H1 (cell line): ENCODE results near the gene CCDC110. TPM values are rescaled to one million over a fixed set of nuclear protein-coding genes. Genes with fewer than 3 reads are reported as not detected.

Source experiments
- CTCF ChIA-PET: fragments of 300-600 bp; sonication (Branson Sonifier 250); formaldehyde crosslinking; loops from one replicate; lab custom pipeline; 2021; ENCODE audit not compliant: partially characterized antibody; lab: Charles Lee
- POLR2A ChIA-PET: fragments of 300-600 bp; sonication (Branson Sonifier 250); formaldehyde crosslinking; loops from one replicate; lab custom pipeline; 2021; ENCODE audit warnings: inconsistent platforms; ENCODE audit not compliant: partially characterized antibody; lab: Charles Lee
- DNase-seq, 2 experiments: peaks; one replicate each; pipeline versions ENCODE4 v3.0.0 to v3.0.0-alpha.2; 2010 to 2022; ENCODE audit warnings: low spot score in 2 of 2, low read depth in 1 of 2, mixed read lengths in 1 of 2
- FAIRE-seq: peaks from 2 replicates; lab custom pipeline; 2011; peaks lifted over from hg19 to GRCh38; lab: Jason Lieb, UNC
- H2AFZ ChIP-seq: 2 replicates; pipeline ENCODE4 v1.8.1; 2012; ENCODE audit warnings: low read length, inconsistent platforms
- H2AK5ac ChIP-seq: 2 replicates; pipeline ENCODE4 v1.6.1; 2013; ENCODE audit warnings: low read depth, low read length
- H2BK120ac ChIP-seq: replicated peaks from 2 replicates; pipeline ENCODE3; 2013; ENCODE audit warnings: low read depth, low read length, inconsistent platforms
- H2BK12ac ChIP-seq: 2 replicates; pipeline ENCODE4 v1.6.1; 2013; ENCODE audit warnings: low read depth, low read length
- H2BK15ac ChIP-seq: 2 replicates; pipeline ENCODE4 v1.6.1; 2013; ENCODE audit warnings: low read length
- H2BK20ac ChIP-seq: 2 replicates; pipeline ENCODE4 v1.6.1; 2013; ENCODE audit warnings: low read length
- H2BK5ac ChIP-seq: 2 replicates; pipeline ENCODE4 v1.6.1; 2013; ENCODE audit warnings: low read depth, low read length
- H3K14ac ChIP-seq: 2 replicates; pipeline ENCODE4 v1.6.1; 2013; ENCODE audit warnings: inconsistent platforms; ENCODE audit not compliant: insufficient read length
- H3K18ac ChIP-seq: 2 replicates; pipeline ENCODE4 v1.6.1; 2013; ENCODE audit warnings: low read length; ENCODE audit errors: extremely low read depth
- H3K23ac ChIP-seq: 2 replicates; pipeline ENCODE4 v1.6.1; 2013; ENCODE audit warnings: inconsistent platforms; ENCODE audit not compliant: insufficient read length
- H3K23me2 ChIP-seq: 2 replicates; pipeline ENCODE4 v1.6.1; 2013; ENCODE audit warnings: low read depth, low read length
- H3K27ac ChIP-seq: 2 replicates; pipeline ENCODE4 v1.6.1; 2011; ENCODE audit warnings: low read depth, low read length, inconsistent platforms
- H3K27me3 ChIP-seq, 4 experiments: replicated peaks in 1 of 4; 1 replicate in 1 of 4; 2 replicates in 3 of 4; pipeline versions ENCODE4 v1.6.1 to v1.8.1; 2011 to 2013; ENCODE audit warnings: low read length in 3 of 4, mild to moderate bottlenecking in 3 of 4, inconsistent platforms in 2 of 4, mixed read lengths in 2 of 4, moderate library complexity in 1 of 4; ENCODE audit not compliant: control insufficient read depth in 3 of 4, insufficient read depth in 3 of 4; ENCODE audit errors: extremely low read depth in 1 of 4
- H3K36me3 ChIP-seq, 4 experiments: 2 replicates each; pipeline versions ENCODE4 v1.6.1 to v1.8.1; 2011 to 2013; ENCODE audit warnings: mild to moderate bottlenecking in 4 of 4, low read length in 3 of 4, moderate library complexity in 2 of 4, control low read depth in 1 of 4, inconsistent platforms in 1 of 4; ENCODE audit not compliant: insufficient read depth in 4 of 4, control insufficient read depth in 2 of 4
- H3K4ac ChIP-seq: replicated peaks from 2 replicates; pipeline ENCODE3; 2013; ENCODE audit warnings: low read length, low read depth, mixed read lengths, inconsistent platforms; ENCODE audit not compliant: insufficient read length
- H3K4me1 ChIP-seq, 4 experiments: replicated peaks in 1 of 4; 1 replicate in 1 of 4; 2 replicates in 3 of 4; pipeline versions ENCODE4 v1.6.1 to v1.8.1; 2011 to 2013; ENCODE audit warnings: low read length in 3 of 4, inconsistent platforms in 2 of 4, mixed read lengths in 1 of 4; ENCODE audit not compliant: insufficient read depth in 4 of 4, control insufficient read depth in 3 of 4
- H3K4me2 ChIP-seq, 2 experiments: 2 replicates each; pipeline versions ENCODE4 v1.6.1 to v1.8.1; 2011 to 2013; ENCODE audit warnings: low read depth in 2 of 2, low read length in 2 of 2, control low read depth in 1 of 2, inconsistent platforms in 1 of 2, mild to moderate bottlenecking in 1 of 2; ENCODE audit not compliant: insufficient read depth in 1 of 2
- H3K4me3 ChIP-seq, 4 experiments: fragments of 200-600, 300-600 bp in 1 of 4; sonication (generic), shearing (Covaris generic), sonication (Bioruptor Twin) in 1 of 4; 2 replicates each; pipeline versions ENCODE4 v1.5.1 to v1.8.1; 2011 to 2016; ENCODE audit warnings: low read length in 4 of 4, low read depth in 3 of 4, control low read depth in 2 of 4, inconsistent platforms in 2 of 4, mild to moderate bottlenecking in 2 of 4, mixed read lengths in 1 of 4, moderate library complexity in 1 of 4; ENCODE audit not compliant: insufficient read depth in 2 of 4; ENCODE audit errors: extremely low read depth in 1 of 4
- H3K56ac ChIP-seq: replicated peaks from 2 replicates; pipeline ENCODE3; 2013; ENCODE audit warnings: low read depth, mild to moderate bottlenecking, mixed read lengths, low read length, inconsistent platforms; ENCODE audit not compliant: insufficient read length
- H3K79me1 ChIP-seq: 2 replicates; pipeline ENCODE4 v1.6.1; 2013; ENCODE audit warnings: low read depth, low read length, control low read depth
- H3K79me2 ChIP-seq, 2 experiments: 2 replicates each; pipeline versions ENCODE4 v1.6.1 to v1.8.1; 2012 to 2013; ENCODE audit warnings: low read length in 2 of 2, mild to moderate bottlenecking in 2 of 2, inconsistent platforms in 1 of 2; ENCODE audit not compliant: insufficient read depth in 2 of 2, control insufficient read depth in 1 of 2
- H3K9ac ChIP-seq, 4 experiments: replicated peaks in 1 of 4; 1 replicate in 1 of 4; 2 replicates in 3 of 4; pipeline versions ENCODE4 v1.6.1 to v1.8.1; 2011 to 2013; ENCODE audit warnings: low read depth in 3 of 4, low read length in 3 of 4, control low read depth in 2 of 4, mild to moderate bottlenecking in 2 of 4, moderate library complexity in 2 of 4, inconsistent platforms in 1 of 4; ENCODE audit errors: extremely low read depth in 1 of 4
- H3K9me3 ChIP-seq, 2 experiments: 2 replicates each; pipeline versions ENCODE4 v1.6.1 to v1.8.1; 2012 to 2013; ENCODE audit warnings: mild to moderate bottlenecking in 2 of 2, moderate library complexity in 2 of 2, control low read depth in 1 of 2, inconsistent platforms in 1 of 2, low read depth in 1 of 2, low read length in 1 of 2, mixed read lengths in 1 of 2; ENCODE audit not compliant: insufficient read depth in 2 of 2
- H4K20me1 ChIP-seq, 2 experiments: replicated peaks in 1 of 2; 2 replicates each; pipeline versions ENCODE3 to v1.8.1; 2011 to 2013; ENCODE audit warnings: inconsistent platforms in 2 of 2, low read length in 2 of 2, mild to moderate bottlenecking in 1 of 2; ENCODE audit not compliant: insufficient read depth in 2 of 2, control insufficient read depth in 1 of 2
- H4K5ac ChIP-seq: 2 replicates; pipeline ENCODE4 v1.6.1; 2013; ENCODE audit warnings: low read length, low read depth, mixed read lengths, inconsistent platforms; ENCODE audit not compliant: insufficient read length
- H4K8ac ChIP-seq: 2 replicates; pipeline ENCODE4 v1.8.0; 2013; ENCODE audit warnings: mild to moderate bottlenecking, moderate library complexity, low read length, inconsistent platforms; ENCODE audit not compliant: insufficient read depth; ENCODE audit errors: extremely low read depth
- H4K91ac ChIP-seq: replicated peaks from 2 replicates; pipeline ENCODE3; 2013; ENCODE audit warnings: low read length, mixed read lengths, inconsistent platforms; ENCODE audit not compliant: insufficient read length
- CEBPB ChIP-seq: IDR thresholded peaks from 2 replicates; pipeline ENCODE4 v1.6.1; 2012; ENCODE audit warnings: low read depth, low read length
- CHD1 ChIP-seq: IDR thresholded peaks from 2 replicates; pipeline ENCODE4 v1.6.1; 2012; ENCODE audit warnings: low read depth, low read length, improper control_type of control experiment
- CREB1 ChIP-seq: IDR thresholded peaks from 2 replicates; pipeline ENCODE4 v1.6.1; 2012; ENCODE audit warnings: inconsistent platforms
- MAFK ChIP-seq: IDR thresholded peaks from 2 replicates; pipeline ENCODE4 v1.6.1; 2012; ENCODE audit warnings: low read depth, mild to moderate bottlenecking, improper control_type of control experiment, low read length
- RFX5 ChIP-seq: IDR thresholded peaks from 2 replicates; pipeline ENCODE4 v1.6.1; 2011; ENCODE audit warnings: low read depth, low read length, improper control_type of control experiment, borderline replicate concordance
- RXRA ChIP-seq: IDR thresholded peaks from 2 replicates; pipeline ENCODE4 v1.6.1; 2011; ENCODE audit warnings: low read depth, mild to moderate bottlenecking, low read length, moderate library complexity; ENCODE audit not compliant: insufficient read depth
- SIX5 ChIP-seq: IDR thresholded peaks from 2 replicates; pipeline ENCODE4 v1.6.1; 2011; ENCODE audit warnings: mild to moderate bottlenecking, low read depth, low read length
- TAF7 ChIP-seq: optimal IDR thresholded peaks from 2 replicates; pipeline ENCODE3; 2011; ENCODE audit warnings: low read depth, mild to moderate bottlenecking, inconsistent platforms, low read length, moderate library complexity, borderline replicate concordance
- ZNF274 ChIP-seq: IDR thresholded peaks from 2 replicates; pipeline ENCODE4 v1.7.0; 2012; ENCODE audit warnings: low read length, borderline replicate concordance; ENCODE audit errors: extremely low read depth
- WGBS, 2 experiments: shearing (Covaris generic) in 1 of 2; methylation state at CpG; one replicate each; pipeline versions ENCODE4 v1.1.6 to v1.1.7; 2013 to 2015; ENCODE audit warnings: low lambda C conversion rate in 2 of 2, mixed read lengths in 2 of 2, inconsistent platforms in 1 of 2, low coverage in 1 of 2, missing lambda C conversion rate in 1 of 2; ENCODE audit not compliant: insufficient replicate concordance in 2 of 2, insufficient coverage in 1 of 2, insufficient read length in 1 of 2; ENCODE audit errors: extremely low coverage in 1 of 2, missing lambda C conversion rate in 1 of 2; 5-methylcytosine and 5-hydroxymethylcytosine counted together
- polyA plus RNA-seq, 7 experiments: library from polyadenylated mRNA; depleted of rRNA in 3 of 7; stranded (reverse) in 5 of 7; unstranded in 2 of 7; fragments of >200 nt in 5 of 7; fragments of 200-250 nt in 2 of 7; gene quantifications; 1 replicate in 5 of 7; 2 replicates in 1 of 7; 4 replicates in 1 of 7; pipeline versions ENCODE4 v1.2.1 to v1.2.3, GENCODE V29; 2011 to 2013; ENCODE audit warnings: missing spikeins in 2 of 7, mixed read lengths in 2 of 7
- total RNA-seq: library from RNA; stranded (reverse); fragmentation: NEBNext Ultra II Directional; extraction: Animal tissue kit (Norgen Biotek cat#: 25700); gene quantifications from 2 replicates; pipeline ENCODE4 v1.2.1, GENCODE V29; 2021
- TF ChIP-seq, protein P1 (sequence below): IDR thresholded peaks from 2 replicates; pipeline ENCODE4 v1.6.1; 2012; ENCODE audit warnings: inconsistent platforms
- TF ChIP-seq, protein P2 (sequence below): IDR thresholded peaks from 2 replicates; pipeline ENCODE4 v1.6.1; 2011; ENCODE audit warnings: low read length, improper control_type of control experiment
- TF ChIP-seq, protein P3 (sequence below): IDR thresholded peaks from 2 replicates; pipeline ENCODE4 v1.6.1; 2011; ENCODE audit warnings: low read depth, mild to moderate bottlenecking, low read length; ENCODE audit not compliant: insufficient read depth

CCDC110 gene
- total and polyA plus RNA-seq, 2 of the 8 experiments (the other 6 are each of a cell fraction or from before 2014, with no cell fraction given): 0.33 to 3.1 TPM

DNA sequence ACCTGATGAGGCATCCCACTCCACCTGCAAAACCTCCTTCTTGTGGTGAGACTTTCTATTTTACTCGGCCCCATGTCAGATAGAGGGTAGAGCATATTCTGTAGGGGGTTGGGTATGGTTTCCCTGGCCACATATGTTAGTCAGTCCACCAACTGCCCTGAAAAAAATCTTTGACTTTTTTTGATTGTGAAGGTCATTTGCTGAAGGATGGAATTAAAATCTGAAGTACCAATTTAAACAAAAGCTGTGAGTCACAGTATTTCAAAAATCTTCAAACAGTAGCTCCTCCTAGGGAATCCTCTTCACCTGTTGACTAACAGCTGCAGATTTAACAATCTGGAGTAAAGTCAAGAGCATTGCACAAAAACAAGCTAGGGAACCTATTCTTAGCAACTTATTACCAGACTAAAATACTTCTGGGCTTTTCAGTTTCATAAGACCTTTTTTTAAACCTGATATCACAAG, 8.0 kb upstream of the CCDC110 start:
- no peak overlapping the region for H3K4me3 ChIP-seq
- H3K9me3 ChIP-seq: no peaks in the 10 kb centered on the region
- TF ChIP-seq CHD1 (no peak), CREB1 (no peak), ZNF274 (no peak), RFX5 (no peak), CEBPB (no peak), MAFK (no peak), SIX5 (no peak), RXRA (no peak), TAF7 (no peak)
- TF ChIP-seq, protein P1, sequence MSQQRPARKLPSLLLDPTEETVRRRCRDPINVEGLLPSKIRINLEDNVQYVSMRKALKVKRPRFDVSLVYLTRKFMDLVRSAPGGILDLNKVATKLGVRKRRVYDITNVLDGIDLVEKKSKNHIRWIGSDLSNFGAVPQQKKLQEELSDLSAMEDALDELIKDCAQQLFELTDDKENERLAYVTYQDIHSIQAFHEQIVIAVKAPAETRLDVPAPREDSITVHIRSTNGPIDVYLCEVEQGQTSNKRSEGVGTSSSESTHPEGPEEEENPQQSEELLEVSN: no peak
- TF ChIP-seq, protein P2, sequence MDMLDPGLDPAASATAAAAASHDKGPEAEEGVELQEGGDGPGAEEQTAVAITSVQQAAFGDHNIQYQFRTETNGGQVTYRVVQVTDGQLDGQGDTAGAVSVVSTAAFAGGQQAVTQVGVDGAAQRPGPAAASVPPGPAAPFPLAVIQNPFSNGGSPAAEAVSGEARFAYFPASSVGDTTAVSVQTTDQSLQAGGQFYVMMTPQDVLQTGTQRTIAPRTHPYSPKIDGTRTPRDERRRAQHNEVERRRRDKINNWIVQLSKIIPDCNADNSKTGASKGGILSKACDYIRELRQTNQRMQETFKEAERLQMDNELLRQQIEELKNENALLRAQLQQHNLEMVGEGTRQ: no peak
- TF ChIP-seq, protein P3, sequence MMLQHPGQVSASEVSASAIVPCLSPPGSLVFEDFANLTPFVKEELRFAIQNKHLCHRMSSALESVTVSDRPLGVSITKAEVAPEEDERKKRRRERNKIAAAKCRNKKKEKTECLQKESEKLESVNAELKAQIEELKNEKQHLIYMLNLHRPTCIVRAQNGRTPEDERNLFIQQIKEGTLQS: no peak
- 89% methylated on average over 1 of the region's 1 CpG; no CpG with 5 or more reads in 1 of the 2 experiments for WGBS, 2 experiments
- no peak for DNase-seq
- no peak overlapping the region for H4K5ac ChIP-seq
- H2BK120ac ChIP-seq: no peak overlapping the region
- no peak overlapping the region for H2AFZ ChIP-seq
- FAIRE-seq: no peak
- no peak overlapping the region for H3K23ac ChIP-seq
- ChIA-PET CTCF (interaction anchor here (0.7 to 1.4 kb wide), 2 partner anchors 118 to 546 kb away, joined by 3 to 7 read pairs; no protein-coding TSS in a partner anchor), POLR2A (interaction anchor here (0.5 kb wide), 1 partner anchor 15 kb away, joined by 3 read pairs; no protein-coding TSS in a partner anchor)
- H3K27ac ChIP-seq: no peak overlapping the region
- H2BK20ac ChIP-seq: no peak overlapping the region
- H3K36me3 ChIP-seq: no peaks in the 10 kb centered on the region
- H2AK5ac ChIP-seq: no peak overlapping the region
- H3K9ac ChIP-seq: no peak overlapping the region
- H4K20me1 ChIP-seq: no peaks in the 10 kb centered on the region
- H3K27me3 ChIP-seq: peaks cover 12 to 43% (median 29%) of the 10 kb centered on the region in 4 experiments
- peaks cover 0 to 8% (median 5%) of the 10 kb centered on the region in 4 experiments; a peak in 3 of 7 replicates for H3K4me1 ChIP-seq
- H2BK12ac ChIP-seq: no peak overlapping the region
- H2BK5ac ChIP-seq: no peak overlapping the region
- no peak overlapping the region for H3K56ac ChIP-seq
- H4K8ac ChIP-seq: no peak overlapping the region
- no peak overlapping the region for H4K91ac ChIP-seq
- H3K4ac ChIP-seq: no peak overlapping the region
- no peak overlapping the region for H3K14ac ChIP-seq
- H3K79me2 ChIP-seq: no peaks in the 10 kb centered on the region
- no peak overlapping the region for H2BK15ac ChIP-seq
- no peaks in the 10 kb centered on the region for H3K79me1 ChIP-seq
- H3K18ac ChIP-seq: no peak overlapping the region
- no peaks in the 10 kb centered on the region for H3K23me2 ChIP-seq
- no peak overlapping the region for H3K4me2 ChIP-seq
